GM19240 (cell line): ENCODE data around the gene DUSP18.
"Not testable (repeated sequence)": the region's sequence is repeated elsewhere in the genome, so short reads cannot be mapped to it uniquely, and the experiment has no call there.

ENCODE experiments used
- DNase-seq: peaks from one replicate; pipeline ENCODE4 v3.0.0; 2011; ENCODE audit warnings: low spot score; ENCODE audit not compliant: insufficient read length

The DUSP18 gene

DNA sequence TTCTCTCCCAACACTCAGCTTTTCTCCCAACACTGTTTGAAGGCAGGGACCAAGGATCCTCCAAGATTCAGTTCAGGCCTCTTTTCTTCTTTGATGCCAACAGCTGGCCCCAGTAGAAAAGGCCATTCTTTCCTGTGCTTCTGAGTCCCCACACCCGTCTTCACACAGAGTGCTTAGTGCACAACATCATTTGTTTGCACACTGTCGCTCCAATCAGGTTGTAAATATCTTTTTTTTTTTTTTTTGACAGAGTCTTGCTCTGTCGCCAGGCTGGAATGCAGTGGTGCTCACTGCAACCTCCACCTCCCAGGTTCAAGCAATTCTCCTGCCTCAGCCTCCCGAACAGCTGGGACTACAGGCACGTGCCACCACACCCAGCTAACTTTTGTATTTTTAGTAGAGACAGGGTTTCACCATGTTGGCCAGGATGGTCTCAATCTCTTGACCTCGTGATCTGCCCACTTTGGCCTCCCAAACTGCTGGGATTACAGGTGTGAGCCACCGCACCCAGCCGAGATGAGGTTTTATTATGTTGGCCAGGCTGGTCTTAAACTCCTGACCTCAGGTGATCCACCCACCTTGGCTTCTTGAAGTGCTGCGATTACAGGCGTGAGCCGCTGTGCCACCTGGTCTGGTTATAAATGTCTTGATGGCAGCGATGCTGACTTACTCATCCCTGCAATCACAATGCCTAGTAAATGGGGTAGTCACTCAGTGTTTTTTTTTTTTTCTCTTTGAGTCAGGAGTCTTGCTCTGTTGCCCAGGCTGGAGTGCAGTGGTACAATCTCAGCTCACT, 12.4 kb upstream of the DUSP18 start:
- DNase-seq, result not testable (repeated sequence)

DNA sequence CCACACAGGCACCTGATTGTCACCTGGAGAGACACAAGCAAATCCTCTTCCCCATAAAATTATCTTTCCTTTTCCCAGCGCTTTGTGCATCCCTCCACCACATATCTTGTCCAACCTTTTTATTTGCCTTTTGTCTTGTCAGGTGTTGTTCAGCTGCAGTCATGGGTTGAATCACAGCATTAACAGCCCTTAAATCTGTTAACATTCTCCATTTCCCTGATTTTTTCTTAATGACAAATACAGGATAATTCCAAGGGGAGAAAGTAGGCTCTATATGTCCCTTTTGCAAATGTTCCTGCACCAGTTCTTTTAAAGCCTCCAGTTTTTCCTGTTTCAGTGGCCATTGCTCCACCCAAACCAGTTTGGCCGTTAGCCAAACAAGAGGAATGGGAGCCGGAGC, 8.9 kb upstream of the DUSP18 start:
- not testable (repeated sequence) for DNase-seq

DNA sequence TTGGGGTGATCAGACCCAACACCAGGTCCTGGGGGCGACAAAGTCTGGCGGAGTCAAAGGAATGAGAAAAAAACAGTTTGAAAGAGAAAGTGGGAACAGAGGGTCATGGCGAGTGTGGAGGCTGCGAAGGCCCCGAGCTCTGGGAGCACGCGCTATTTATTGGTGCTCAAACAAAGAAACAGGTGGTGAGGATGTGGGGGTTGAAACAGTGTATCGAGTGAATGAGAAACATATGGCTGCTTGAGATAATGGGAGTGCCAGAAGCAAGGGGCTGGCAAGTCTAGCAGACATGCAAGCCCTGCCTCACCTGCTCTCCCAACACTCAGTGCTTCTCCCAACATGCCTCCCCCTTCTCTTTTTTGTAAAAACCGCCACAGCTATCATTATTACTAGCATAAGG, 7.8 kb upstream of the DUSP18 start:
- DNase-seq, result no peak

DNA sequence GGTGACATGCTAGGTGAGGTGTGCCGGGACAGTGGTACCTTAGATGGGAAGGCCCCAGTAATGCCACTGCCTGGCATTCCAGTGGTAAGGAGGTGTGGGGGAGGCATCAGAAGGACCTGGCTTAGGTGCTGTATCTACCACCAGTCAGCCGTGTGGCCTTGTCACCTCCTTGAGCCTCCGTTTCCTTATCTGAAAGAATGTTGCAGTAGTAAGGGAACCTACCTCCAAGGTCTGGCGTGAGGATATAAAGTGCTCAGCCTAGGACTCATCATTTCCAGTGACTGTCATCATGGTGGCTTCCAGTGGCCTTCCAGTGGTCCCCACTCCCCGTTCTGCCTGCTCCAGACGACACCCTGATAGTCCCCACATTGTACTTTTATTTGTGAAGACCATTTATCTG, 6.8 kb upstream of the DUSP18 start:
- DNase-seq, result no peak

DNA sequence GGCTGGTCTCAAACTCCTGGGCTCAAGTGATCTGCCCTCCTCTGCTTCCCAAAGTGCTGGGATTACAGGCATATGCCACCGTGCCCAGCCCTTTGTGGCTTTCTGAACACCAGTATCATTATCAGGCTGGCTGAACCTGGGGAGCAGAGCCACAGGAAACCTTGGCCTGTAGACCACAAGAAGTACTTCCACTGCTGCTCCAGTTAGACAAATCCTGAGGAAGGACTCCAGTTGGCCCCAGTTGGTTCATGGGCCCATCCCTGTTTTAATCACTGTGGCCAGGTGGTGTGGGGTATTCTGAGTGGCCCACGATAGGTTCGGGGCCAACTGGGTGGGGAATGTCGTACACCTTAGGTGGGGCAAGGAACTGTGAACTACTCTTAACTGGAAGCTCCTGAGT, 5.5 kb upstream of the DUSP18 start:
- no peak for DNase-seq

DNA sequence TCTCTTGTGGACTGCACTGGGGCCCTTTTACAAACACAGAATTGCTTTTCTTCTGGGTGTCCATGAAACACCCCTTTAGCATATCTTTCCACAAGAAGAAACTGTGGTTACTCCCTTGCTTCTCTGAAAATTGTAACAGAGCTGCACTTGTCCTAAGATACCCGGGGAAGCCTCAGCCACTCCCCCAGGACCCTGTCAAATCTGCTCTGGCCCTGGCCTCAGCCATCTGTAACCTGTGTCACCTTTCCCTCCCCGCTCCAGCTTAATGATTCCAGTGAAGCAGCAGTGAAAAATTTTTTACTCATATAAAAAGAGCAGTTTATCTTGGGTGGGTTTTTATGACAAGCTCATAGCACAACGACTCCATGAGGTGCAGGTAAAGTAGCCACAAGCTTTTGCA, 3.4 kb upstream of the DUSP18 start:
- no peak for DNase-seq

DNA sequence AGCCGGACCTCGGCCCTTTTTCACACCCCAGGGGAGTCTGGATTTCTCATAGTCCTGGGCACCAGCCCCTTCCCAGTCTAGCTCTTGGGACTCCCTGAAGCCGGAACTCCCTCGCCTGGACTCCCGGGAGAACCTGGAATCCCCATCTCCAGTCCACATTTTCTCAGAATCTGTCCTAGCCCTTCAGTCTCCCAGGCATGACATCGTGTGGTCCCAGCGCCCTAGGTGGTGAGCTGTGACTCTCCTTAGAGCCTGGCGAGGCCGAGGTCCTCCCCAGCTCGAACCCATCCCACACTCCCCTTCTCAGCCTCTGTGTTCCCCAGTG, 673 bp upstream of the DUSP18 start:
- DNase-seq, result no peak

DNA sequence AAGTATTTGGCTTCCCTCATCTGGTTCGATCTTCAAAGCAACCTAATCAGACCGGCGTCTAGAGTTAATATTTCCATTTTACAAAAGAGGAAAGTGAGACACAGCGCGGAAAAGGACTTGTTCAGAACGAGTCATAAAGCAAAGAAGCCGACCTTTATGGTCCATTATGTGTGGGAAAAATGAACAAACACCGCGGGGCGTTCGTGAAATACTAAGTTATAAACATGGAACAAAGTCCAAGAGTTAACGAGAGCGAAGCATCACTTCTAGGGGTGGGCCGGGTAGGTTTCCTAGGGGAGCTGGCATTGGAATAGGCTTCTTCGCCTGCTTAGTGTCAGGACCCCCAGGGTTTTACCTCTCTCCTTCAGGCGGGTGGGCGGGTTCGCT, 575 bp downstream of the DUSP18 start:
- no peak for DNase-seq

DNA sequence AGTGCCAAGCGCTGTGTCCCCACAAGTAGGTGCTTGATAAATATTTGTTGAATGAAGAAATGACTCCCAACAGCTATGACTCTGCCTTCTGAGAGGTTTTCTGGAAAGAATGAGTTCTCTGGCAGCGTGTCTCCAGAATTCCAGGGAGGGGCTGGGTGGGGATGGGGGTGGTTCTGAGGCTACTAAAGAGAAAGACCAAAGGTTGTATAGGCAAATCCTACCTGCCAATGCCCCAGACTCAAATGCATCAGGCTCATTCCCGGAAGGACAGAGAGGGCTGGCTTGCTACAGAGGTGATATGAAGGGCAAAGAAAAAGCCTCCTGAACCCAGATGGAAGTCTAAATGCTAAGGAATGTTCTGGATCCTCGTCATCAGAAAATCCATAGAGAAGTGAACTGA, 1.9 kb downstream of the DUSP18 start:
- DNase-seq, result no peak

DNA sequence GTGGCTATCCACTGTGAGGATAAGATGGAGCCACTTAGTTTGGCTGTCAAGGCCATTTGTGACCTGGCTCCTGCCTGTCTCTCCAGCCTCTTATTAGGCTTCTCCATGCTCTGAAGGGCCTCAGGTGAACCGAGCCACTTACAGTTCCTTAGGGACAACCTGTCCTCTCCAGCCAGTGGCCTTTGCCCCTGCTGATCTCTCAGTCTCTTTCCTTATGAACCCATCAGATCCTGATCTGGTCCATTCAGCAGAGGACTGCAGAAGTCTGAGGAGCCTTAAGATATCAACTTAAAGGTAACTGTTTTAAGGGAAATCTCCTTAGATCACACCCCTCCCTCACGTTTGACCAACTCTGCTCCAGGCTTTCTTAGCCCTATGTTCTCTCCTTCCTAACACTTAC, 2.4 kb downstream of the DUSP18 start:
- no peak for DNase-seq

DNA sequence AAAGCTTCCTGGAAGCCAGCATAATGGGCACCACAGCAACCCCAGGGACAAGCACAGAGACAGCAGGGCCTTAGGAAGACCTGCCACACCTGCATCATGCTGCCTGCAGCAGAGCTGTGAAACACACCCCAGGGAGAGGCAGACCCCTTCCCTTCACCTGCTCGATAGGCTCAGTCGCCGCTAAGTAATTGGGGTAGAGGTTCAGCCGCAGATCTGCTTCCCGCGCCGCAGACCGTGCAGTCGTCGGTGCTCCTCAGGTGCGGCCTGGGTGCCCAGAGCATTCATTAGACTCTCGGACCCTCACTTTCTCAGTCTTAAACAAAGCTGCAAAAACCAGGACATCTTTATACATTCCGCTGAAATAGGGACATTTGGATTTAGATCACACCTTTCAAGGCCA, 2.9 kb downstream of the DUSP18 start:
- DNase-seq, result no peak

DNA sequence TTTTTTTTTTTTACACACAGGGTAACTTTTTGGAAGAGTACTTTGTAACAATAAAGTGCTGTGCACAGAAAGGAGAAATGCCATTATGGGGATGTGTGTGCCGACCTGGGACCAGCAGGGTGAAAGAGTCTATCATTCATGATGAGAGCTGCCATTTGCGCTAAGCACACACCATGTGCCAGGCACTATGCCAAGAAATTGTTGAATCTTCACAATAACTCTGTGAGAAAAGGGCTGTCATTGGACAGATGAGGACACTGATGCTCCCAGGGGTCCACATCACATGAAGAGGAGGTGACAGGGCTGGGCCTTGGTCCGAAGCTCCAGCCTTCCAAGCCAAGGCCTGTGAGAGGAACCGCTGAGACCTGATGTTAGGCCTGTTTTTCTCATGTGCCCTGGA, 5.6 kb downstream of the DUSP18 start:
- no peak for DNase-seq

DNA sequence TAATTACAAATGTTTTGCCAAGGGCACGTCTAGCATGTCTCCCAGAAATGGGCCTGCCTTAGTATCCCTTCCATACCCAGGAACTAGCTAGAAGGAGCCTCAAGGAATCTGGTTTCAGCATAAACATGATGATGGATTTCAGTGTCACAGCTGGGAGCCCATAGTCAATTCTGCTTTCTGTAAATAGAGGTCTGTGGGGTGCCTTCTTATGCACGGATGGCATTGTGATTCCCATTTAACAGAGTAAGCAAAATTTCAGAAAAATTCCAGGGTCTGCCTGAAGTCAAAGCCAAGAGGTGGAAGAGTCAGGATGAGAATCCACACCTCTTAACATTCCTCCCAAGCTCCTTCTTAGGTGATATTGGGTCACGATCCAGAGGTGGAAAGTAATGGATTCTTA, 12.1 kb downstream of the DUSP18 start:
- no peak for DNase-seq

DNA sequence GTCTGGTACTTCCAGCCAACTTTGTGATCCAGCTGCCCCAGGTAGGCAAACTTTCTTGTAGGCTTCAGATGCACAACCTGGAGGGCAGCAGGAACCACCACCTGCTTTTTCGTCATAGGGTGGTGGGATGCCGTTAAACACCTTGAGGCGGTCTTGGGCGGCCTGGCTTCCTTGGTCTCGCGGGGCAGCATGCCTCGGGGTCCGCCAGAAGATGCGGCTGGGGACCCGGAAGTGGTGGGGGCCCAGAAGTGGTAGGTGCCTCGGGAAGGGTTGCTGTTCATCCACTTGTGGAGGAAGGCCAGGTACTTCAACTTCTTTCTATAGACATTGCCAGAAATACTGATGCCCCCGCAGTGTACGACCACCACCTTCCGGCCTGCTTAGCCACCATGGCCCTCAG, 13.3 kb downstream of the DUSP18 start:
- no peak for DNase-seq

DNA sequence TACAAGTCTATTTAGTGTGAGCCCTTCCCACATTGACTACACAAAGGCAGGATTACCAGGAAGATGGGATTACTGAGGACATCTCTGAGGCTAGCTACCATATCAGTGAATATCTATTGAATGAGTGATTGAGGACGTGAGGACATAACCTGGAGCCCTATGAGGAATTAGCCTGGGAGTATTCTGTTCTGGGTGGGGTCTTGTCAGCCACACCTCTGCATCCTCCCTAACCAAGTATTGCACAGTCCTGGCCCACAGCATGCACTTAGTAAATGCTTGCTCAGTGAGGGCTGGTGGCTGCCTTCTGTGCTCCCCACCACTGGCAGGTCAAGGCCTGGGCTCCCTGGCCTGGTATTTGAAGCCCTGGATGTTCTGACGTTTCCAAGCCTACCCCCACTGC, 14.8 kb downstream of the DUSP18 start:
- no peak for DNase-seq

DNA sequence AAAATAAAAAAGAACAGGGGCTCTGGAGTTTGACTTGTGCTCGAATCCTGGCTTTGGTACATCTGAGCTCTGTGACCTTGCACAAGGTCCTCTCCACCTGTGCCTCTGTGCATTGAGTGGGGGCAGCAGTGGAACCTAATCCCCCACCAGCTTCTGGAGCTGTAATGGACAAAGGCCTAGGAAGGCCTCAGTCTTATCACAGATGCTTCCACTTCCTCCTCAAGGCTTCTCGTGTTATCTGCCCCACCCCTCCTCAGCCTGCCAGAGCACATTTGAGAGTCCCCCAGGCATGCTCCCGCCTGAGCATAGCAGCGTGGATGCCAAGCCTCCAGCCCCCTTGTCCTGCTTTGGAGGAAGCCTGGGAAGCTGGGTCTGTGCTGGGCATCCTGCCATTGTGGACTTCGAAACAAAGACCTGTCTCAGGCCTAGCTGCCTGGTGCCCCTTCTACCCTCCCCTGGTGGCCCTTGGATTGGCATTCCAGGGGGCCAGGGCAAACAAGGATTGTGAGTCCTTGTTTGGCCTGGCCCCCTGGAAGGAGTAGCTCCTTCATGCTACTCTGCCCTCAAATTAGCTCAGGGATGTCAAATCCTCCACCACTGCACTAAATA, 17.1 kb downstream of the DUSP18 start:
- DNase-seq, result no peak

DNA sequence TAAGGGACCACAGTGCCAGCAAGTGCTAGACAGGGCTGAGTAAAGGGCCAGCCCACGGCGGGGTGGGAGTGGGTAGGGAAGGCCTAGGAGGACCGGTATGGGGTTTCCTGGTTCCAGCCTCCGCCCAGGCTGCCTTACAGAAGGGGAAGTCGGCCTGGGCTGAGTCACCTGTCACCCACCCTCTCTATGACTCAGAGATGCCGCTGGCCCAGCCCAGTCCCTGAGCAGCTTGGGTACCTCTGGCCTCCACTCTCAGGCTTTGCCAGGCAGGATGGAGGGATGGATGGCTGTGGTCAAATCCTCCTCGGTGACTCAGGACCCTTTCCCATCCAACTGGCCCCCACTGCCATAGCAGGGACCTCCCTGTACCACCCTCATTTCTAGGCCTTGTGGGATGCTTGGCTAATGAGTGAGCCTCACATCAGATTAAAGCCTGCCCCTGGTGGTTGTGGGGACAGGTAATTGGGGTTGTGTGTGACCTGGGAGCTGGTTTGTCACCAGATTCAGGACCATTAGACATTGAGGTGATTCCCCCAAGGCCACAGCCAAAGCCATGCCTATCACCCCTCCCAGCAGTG, 18.2 kb downstream of the DUSP18 start:
- DNase-seq, result peak; percentile 54

DNA sequence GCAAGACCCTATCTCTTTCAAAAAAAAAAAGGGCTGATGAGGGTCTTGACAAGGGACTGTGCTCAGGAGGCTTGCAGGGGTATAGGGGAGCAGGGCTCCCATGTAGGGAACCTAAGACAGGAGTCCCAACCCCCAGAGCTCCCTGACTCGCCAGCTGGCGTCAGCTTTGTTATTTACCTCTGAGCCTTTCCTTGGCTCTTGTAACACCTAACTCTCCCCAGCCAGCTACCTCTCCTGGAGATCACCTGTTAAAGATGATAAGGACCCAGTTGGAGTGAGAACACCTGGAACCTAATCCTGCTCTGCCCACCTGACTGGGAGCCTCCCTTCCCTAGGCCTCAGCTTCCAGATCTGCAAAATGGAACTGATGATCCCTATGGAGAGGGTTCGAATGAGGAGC, 18.9 kb downstream of the DUSP18 start:
- no peak for DNase-seq

DNA sequence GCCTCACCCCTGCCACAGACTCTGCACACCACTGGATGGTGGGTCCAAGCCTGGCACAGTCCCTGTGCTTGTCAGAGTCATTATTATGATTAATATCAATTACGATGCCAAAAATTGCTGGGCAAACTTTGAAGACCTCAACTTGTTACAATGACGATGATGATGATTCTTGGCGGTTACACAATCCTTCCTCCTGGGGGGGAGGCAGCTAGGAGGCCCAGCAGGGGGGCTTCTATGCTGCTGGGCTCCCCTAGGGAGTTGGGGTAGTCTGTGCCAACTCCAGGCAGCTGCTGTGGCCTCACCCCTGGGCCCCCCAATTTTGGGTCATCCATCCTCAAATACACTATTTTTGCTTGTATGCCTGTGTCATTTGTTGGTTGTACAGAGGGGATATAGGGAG, 20.1 kb downstream of the DUSP18 start:
- no peak for DNase-seq

DNA sequence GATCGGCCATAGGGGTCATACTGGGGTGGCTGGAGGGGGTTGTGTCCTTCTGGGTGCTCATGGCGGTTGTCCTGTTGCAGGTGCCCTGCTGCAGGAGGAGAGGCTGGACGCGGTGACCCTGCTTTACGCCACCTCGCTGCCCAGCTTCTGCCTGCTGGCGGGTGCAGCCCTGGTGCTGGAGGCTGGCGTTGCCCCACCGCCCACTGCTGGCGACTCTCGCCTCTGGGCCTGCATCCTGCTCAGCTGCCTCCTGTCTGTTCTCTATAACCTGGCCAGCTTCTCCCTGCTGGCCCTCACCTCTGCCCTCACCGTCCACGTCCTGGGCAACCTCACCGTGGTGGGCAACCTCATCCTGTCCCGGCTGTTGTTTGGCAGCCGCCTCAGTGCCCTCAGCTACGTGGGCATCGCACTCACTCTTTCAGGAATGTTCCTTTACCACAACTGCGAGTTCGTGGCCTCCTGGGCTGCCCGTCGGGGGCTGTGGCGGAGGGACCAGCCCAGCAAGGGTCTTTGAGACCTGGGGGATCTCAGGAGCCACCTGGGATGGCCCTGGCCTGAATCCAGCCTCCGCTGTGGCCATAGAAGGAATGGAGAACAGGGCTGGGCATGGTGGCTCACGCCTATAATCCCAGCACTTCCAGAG, 21.0 kb downstream of the DUSP18 start:
- no peak for DNase-seq

DNA sequence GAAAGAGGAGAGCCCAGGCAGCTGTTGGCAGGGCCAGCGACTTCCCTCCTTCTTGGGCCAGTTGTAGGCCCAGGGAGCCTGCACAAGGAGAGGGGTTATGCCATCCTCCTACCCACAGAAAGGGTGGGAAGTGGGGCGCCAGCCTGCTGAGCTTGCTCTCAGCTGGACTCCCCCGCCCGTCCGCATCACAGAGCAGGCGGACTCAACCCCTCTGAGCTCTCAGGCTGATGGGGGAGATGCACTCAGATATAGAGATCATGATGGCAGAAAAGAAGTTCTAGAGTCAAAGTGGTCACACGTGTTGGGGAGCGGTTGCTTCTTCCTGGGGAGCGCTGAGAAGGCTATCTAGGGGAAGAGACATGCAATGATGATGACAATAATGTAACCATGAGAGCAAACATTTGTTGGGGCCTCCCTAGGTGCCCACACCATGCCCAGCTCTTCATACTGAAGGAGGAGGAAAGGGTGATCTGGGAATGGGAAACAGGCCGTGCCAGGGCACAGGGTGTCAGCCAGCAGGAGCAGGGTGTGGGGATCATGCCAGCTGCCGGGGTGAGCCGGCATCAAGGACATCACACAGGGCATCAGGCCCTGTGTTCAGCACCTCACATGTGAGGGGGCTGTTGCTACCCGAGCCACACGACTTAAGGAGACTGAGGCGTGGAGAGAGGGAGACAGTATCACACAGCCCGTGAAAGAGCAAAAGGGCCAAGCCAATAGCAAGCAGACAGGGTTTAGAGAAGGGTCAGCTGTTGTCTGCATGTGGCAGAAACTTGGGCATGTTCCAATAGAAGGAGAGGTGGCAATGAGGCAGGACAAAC, 24.4 kb downstream of the DUSP18 start:
- DNase-seq, result no peak
